Right lobe of liver (tissue), 4 donors: ENCODE data around the gene RNF145.

Experiments used
- POLR2A ChIP-seq: fragments of 450-650 bp; IDR thresholded peaks from one replicate; pipeline ENCODE4 v1.6.1; 2017; ENCODE audit warnings: antibody characterized with exemption, mild to moderate bottlenecking
- TF ChIP-seq, protein P1 (sequence below), 4 donors: fragments of 200-600 bp in 3 of 4; fragments of 450-650 bp in 1 of 4; IDR thresholded peaks; one replicate each; pipeline versions ENCODE4 v1.5.1 to v1.8.0; 2016 to 2022; ENCODE audit warnings: antibody characterized with exemption in 4 of 4, mild to moderate bottlenecking in 2 of 4
- donor health status: DM: no; HTN: no; CAD: no.
- donor health status: DM: no; HTN: no; CAD: no.
- donor health status: DM: no; HTN: yes; CAD: no.

DNA sequence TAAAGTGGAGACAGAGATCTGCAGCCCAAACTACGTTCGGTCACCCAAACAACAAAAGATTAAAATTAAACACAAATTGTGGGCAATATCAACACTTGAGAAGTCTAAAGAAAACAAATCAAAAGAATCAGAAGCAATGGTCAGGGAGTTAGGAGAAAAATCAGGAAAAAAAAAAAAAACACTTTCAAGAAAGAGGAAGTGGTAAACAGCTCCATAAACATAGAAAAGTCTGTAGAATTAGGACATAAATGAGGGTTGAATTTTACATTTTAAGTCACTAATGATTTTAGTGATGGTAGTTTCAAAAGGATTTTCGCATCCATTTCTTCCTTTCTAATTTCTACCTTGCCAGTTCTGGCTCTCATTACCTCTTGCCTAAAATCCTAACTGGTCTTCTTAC is 10.1 kb downstream of the RNF145 start:
- TF ChIP-seq, protein P1, sequence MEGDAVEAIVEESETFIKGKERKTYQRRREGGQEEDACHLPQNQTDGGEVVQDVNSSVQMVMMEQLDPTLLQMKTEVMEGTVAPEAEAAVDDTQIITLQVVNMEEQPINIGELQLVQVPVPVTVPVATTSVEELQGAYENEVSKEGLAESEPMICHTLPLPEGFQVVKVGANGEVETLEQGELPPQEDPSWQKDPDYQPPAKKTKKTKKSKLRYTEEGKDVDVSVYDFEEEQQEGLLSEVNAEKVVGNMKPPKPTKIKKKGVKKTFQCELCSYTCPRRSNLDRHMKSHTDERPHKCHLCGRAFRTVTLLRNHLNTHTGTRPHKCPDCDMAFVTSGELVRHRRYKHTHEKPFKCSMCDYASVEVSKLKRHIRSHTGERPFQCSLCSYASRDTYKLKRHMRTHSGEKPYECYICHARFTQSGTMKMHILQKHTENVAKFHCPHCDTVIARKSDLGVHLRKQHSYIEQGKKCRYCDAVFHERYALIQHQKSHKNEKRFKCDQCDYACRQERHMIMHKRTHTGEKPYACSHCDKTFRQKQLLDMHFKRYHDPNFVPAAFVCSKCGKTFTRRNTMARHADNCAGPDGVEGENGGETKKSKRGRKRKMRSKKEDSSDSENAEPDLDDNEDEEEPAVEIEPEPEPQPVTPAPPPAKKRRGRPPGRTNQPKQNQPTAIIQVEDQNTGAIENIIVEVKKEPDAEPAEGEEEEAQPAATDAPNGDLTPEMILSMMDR (IDR thresholded peaks at IDR 0.05): no peak
- TF ChIP-seq POLR2A: no peak
